Dendritic cell treated with granulocyte-macrophage colony-stimulating factor and Interleukin-4, amounts not matched to agents 40 ng/mL and 50 ng/mL, for 4 days (primary cell): ENCODE data around the gene PTPRN2.
A peak's percentile ranks its signal among the peaks of the same experiment; 100 is the strongest.
"Not testable (repeated sequence)": the region's sequence is repeated elsewhere in the genome, so short reads cannot be mapped to it uniquely, and the experiment has no call there.

Experiments
- H3K27ac Mint-ChIP-seq: one replicate; pipeline ENCODE4 v1.8.0; 2022; ENCODE audit warnings: mild to moderate bottlenecking, mixed read lengths
- H3K27me3 Mint-ChIP-seq: one replicate; pipeline ENCODE4 v1.8.0; 2022; ENCODE audit warnings: mild to moderate bottlenecking, mixed read lengths
- H3K36me3 Mint-ChIP-seq: one replicate; pipeline ENCODE4 v1.8.0; 2022; ENCODE audit warnings: low read depth, mixed read lengths
- H3K4me1 Mint-ChIP-seq: one replicate; pipeline ENCODE4 v1.8.0; 2022; ENCODE audit warnings: low read depth, mixed read lengths
- H3K4me3 Mint-ChIP-seq: one replicate; pipeline ENCODE4 v1.8.0; 2022; ENCODE audit warnings: mild to moderate bottlenecking, moderate library complexity, mixed read lengths
- H3K9me3 Mint-ChIP-seq: one replicate; pipeline ENCODE4 v1.8.0; 2022; ENCODE audit warnings: mixed read lengths
- intact Hi-C: fragments of 100-400 bp; cut with micrococcal nuclease; formaldehyde crosslinking; loops from one replicate; pipeline ENCODE4 v1.15.0; 2022

Gene PTPRN2

DNA sequence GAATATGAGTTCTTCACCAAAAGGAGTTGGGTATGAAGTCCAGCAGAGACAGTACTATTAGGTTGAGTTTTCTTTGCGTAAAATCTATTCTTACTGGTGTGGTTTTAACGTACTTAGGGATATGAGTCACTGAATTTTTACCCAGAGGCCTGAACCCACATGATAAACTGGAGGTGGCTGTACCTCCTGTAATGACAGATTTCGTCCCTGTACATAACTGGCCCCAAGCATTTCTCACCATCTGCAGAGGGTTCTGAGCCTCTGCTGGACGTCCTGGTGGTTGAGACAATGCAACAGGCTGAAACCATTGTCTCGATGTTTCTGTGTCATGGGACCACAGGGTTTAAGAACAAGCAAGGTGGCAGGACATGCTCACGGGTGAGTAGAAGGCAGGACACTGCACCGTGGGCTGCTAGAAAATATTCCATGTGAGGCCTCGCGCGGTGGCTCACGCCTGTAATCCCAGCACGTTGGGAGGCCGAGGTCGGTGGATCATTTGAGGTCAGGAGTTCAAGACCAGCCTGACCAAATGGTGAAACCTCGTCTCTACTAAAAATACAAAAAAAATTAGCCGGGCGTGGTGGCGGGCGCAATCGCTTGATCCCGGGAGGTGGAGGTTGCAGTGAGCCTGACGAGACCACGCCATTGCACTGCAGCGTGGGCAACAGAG lies 1017.0 kb downstream of the PTPRN2 start:
- peaks cover 40% of the 10 kb centered on the region for H3K27me3 Mint-ChIP-seq
- intact Hi-C loops = no loop called here
- H3K36me3 Mint-ChIP-seq = no peaks in the 10 kb centered on the region
- H3K27ac Mint-ChIP-seq = no peak overlapping the region
- no peak overlapping the region for H3K4me3 Mint-ChIP-seq
- no peaks in the 10 kb centered on the region for H3K9me3 Mint-ChIP-seq
- peaks cover 14% of the 10 kb centered on the region for H3K4me1 Mint-ChIP-seq

DNA sequence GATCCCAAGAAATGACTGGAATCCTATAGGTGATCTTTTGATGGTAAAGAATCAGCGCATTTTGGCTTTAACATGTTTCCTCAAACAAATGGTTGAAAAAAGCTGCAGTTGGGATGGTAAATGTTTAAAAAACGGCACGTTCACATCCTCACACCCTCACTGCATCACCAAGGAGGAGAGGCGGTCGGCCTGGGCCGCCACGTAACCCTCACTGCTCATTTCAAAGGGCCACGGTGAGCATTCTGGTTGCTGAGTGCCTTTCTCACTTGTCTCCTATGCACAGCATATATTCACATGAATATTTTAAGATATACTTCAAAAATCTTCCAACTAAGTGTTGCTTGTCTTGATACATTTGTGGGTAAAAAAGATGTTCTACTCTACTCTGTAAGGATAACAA lies 1017.7 kb downstream of the PTPRN2 start:
- H3K36me3 Mint-ChIP-seq = no peaks in the 10 kb centered on the region
- no peak overlapping the region for H3K27ac Mint-ChIP-seq
- intact Hi-C loops = no loop called here
- H3K27me3 Mint-ChIP-seq = peaks cover 37% of the 10 kb centered on the region
- no peak overlapping the region for H3K4me3 Mint-ChIP-seq
- H3K9me3 Mint-ChIP-seq = no peaks in the 10 kb centered on the region
- peaks cover 14% of the 10 kb centered on the region for H3K4me1 Mint-ChIP-seq

DNA sequence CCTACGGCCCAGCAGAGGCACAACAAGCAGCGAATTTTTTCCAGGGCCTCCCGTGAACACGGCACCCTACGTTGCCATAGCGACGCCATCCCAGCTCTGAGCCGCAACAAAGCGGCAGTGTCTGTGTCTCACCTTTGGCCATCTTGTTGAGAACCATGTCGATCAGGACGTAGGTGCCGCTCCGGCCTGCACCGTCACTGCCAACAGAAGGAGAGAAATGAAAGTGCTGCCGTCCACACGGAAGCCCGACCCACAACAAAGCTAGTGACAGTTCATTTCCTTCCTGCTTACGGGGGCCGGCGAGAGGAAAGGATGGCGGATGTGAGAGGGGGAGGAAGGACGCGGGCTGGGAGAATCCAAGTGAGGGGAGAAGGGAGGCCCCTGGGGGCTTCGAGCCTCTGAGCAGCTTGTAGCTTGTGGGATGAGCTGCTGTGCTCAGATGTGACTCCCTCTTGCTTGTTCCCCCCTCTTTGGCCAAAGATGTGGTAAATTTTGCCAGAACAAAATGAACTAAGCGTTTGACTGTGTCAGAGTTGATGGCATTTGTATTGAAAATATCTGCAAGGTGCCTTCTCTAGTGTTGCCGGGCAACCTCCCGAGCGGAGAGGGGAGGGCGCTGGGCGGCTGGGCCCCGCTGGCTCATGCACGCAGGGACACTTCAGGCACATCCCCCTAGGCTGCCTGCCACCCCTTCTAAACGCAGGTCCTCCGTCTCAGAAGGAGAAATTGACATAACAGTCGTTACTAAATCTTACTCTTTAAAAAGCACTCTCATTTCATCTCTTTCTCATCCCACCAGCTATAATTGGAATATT lies 1018.6 kb downstream of the PTPRN2 start:
- Mint-ChIP-seq H3K27me3 (peaks cover 34% of the 10 kb centered on the region), H3K9me3 (no peaks in the 10 kb centered on the region), H3K4me1 (peaks cover 14% of the 10 kb centered on the region), H3K36me3 (no peaks in the 10 kb centered on the region), H3K27ac (peak overlapping the region; percentile 8), H3K4me3 (peak overlapping the region; percentile 69)
- intact Hi-C loops = no loop called here

DNA sequence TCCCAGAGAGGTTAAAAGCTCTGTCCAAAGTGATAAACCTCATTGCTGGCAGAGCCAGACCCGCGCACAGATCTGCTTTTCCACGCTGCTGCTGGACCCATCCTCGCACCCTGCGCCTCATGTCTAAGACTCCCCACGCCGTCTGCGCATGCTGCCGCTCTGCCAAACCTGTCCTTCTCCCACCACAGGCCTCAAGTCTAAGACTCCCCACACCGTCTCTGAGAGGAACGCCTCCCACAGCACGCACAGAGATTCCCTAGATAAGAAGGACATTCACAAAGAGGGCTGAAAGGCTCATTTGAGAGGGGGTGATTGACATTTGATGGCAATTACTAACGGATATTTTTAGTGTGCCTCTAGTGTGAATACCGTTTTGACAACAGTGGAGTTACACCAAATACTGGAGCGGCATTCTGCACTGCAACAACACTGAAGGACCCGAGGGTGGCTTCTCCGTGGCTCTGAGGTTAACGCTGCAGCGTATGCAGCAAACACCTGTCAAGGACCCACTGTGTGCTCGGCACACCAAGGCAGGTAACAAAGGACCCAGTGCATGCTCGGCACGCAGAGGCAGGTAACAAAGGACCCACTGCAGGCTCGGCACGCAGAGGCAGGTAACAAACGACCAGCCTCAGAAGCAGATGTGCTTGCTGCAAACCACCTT lies 1019.4 kb downstream of the PTPRN2 start:
- peaks cover 29% of the 10 kb centered on the region for H3K27me3 Mint-ChIP-seq
- peak overlapping the region; percentile 69 for H3K4me3 Mint-ChIP-seq
- H3K27ac Mint-ChIP-seq = peak overlapping the region; percentile 8
- H3K4me1 Mint-ChIP-seq = peaks cover 14% of the 10 kb centered on the region
- no peaks in the 10 kb centered on the region for H3K36me3 Mint-ChIP-seq
- intact Hi-C loops = no loop called here
- no peaks in the 10 kb centered on the region for H3K9me3 Mint-ChIP-seq

DNA sequence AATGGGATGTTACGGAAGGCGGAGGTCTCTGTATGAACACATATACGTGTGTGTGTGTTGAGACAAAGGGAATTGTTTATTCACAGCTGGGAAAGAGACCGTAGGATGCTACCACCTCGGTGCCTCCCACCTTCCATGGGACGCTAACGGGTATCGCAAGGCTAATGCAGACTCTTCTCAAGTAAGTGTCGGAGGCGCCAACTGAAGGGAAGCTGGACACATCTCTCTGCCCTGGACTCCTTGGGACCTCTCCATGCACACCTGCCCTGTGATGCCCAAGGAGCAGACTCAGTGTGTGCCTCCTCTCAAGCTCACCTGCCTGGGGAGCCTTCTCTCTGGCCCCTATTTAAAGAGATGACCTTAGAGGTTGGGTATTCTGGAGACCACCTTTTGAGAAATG lies 1020.0 kb downstream of the PTPRN2 start:
- no peaks in the 10 kb centered on the region for H3K9me3 Mint-ChIP-seq
- no peaks in the 10 kb centered on the region for H3K36me3 Mint-ChIP-seq
- peaks cover 29% of the 10 kb centered on the region for H3K27me3 Mint-ChIP-seq
- H3K4me3 Mint-ChIP-seq = no peak overlapping the region
- peaks cover 14% of the 10 kb centered on the region for H3K4me1 Mint-ChIP-seq
- no peak overlapping the region for H3K27ac Mint-ChIP-seq
- intact Hi-C loops = no loop called here

DNA sequence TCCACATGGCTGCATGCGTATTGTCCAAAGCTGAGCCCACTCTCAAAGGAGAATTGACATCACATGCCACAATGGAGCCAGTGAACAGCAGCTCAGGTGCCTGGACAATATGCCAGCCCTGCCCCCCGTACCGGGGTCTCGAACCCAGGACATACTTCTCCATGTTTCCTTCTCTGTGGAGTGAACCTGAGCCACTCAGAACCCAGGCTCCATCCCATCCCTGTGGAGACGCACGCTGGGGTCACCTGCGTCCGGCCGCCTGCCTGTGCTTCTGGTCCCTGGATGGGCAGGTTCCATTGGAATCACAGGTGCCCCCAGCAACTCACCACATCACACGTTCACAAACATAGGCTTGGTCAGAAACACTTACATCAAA lies 1021.0 kb downstream of the PTPRN2 start:
- peaks cover 14% of the 10 kb centered on the region for H3K4me1 Mint-ChIP-seq
- H3K27me3 Mint-ChIP-seq = peaks cover 27% of the 10 kb centered on the region
- H3K9me3 Mint-ChIP-seq = no peaks in the 10 kb centered on the region
- intact Hi-C loops = no loop called here
- no peak overlapping the region for H3K4me3 Mint-ChIP-seq
- H3K36me3 Mint-ChIP-seq = no peaks in the 10 kb centered on the region
- no peak overlapping the region for H3K27ac Mint-ChIP-seq

DNA sequence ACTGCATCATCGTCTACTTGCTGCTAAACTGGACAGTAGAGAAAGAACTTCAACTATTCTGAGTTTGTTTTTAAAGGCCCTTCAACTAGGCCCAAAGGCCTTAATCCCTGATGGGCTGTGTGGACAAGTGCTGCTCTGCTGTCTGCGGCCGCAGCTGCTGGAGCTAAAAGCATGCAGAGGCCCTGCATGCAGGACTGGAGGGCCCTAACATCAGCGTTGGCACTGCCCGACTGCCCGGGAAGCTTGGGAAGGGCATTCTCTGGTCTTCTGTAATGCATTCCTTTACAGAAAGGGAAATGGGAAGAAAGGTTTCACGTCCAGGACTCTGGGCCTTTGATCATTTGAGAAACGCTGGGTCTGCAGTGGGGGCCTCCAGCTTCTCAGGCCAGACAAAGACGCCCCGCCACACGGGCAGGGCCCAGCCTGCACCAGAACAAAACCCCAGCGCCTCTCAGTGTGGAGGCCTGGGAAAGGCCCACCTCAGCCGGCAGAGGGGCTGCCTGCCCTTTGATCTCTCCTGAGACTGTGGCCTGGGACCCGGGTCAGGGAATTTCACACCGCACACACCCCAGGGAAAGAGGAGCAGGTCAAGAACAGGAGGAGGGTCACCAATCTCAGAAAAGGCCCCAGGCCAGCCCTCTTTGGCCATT lies 1021.5 kb downstream of the PTPRN2 start:
- H3K27me3 Mint-ChIP-seq = peaks cover 26% of the 10 kb centered on the region
- intact Hi-C loops = no loop called here
- no peaks in the 10 kb centered on the region for H3K9me3 Mint-ChIP-seq
- peaks cover 14% of the 10 kb centered on the region for H3K4me1 Mint-ChIP-seq
- H3K36me3 Mint-ChIP-seq = no peaks in the 10 kb centered on the region
- no peak overlapping the region for H3K4me3 Mint-ChIP-seq
- H3K27ac Mint-ChIP-seq = no peak overlapping the region

DNA sequence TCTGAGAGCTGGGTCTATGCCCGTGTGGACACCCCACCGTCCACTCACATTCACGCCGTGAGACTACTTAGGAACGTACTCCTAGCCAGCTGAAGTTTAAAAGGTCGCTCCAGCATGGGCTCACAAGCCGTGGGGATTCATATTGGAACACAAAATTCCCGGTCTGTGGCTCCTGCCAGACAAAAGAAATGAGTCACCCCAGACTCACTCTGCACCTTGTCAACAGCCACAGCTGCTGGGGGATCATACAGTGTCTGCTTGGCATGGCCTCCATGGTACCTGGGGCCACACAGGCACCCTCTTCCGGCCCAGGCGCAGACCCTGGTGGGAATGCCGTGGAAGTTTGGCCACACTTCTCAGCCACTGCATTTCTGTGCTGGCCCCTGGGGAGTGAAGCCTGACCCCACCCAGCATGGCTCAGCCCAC lies 1022.4 kb downstream of the PTPRN2 start:
- Mint-ChIP-seq H3K4me1 (peaks cover 14% of the 10 kb centered on the region), H3K9me3 (no peaks in the 10 kb centered on the region), H3K27ac (no peak overlapping the region), H3K36me3 (no peaks in the 10 kb centered on the region), H3K27me3 (peaks cover 24% of the 10 kb centered on the region), H3K4me3 (no peak overlapping the region)
- intact Hi-C loops = no loop called here

DNA sequence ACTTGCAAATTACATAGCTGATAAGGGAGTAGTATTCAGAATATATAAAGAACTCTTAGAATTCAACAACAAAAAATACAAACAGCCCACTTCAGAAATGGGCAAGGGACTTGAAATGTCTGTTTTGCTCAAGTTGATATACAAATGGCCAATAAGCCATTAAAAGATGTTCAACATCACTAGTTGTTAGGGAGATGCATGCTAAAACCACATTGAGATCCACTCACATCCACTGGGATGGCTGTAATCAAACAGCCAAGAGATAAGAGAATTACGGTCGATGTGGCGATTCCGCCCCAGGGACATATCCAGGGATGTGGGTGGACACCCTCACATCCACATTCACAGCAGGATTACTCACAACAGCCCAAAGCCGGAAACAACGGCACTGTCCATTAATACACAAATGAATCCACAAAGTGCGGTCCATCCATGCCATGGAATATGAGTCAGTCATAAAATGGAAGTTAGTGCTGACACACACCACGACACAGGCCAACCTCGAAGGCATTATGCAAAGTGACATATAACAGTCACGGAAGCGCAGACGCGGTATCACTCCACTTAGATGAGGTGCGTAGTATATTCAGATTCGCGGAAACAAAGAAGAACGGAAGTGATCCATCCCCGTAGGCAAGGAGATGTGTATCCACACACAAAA lies 1023.0 kb downstream of the PTPRN2 start:
- Mint-ChIP-seq H3K4me3 (no peak overlapping the region), H3K9me3 (no peaks in the 10 kb centered on the region), H3K27ac (no peak overlapping the region), H3K36me3 (no peaks in the 10 kb centered on the region), H3K27me3 (peaks cover 22% of the 10 kb centered on the region), H3K4me1 (peaks cover 14% of the 10 kb centered on the region)
- intact Hi-C loops = no loop called here

DNA sequence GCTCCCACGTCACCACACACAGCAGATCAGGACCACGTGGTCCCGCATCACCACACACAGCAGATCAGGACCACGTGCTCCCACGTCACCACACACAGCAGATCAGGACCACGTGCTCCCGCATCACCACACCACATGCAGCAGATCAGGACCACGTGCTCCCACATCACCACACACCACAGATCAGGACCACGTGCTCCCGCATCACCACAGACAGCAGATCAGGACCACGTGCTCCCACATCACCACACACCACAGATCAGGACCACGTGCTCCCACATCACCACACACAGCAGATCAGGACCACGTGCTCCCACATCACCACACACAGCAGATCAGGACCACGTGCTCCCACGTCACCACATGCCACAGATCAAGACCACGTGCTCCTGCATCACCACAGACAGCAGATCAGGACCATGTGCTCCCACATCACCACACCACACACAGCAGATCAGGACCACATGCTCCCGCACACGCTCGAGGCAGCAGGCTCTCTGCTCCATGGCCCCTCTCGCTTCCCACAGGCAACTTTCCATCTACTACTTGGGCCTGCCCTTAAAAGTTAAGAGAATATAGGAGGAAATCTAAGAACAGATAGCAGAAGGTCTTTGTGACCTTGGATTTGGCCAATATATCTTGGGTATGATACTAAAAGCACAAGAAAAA lies 1024.0 kb downstream of the PTPRN2 start:
- H3K4me1 Mint-ChIP-seq, H3K27ac Mint-ChIP-seq, intact Hi-C loops, H3K9me3 Mint-ChIP-seq, H3K36me3 Mint-ChIP-seq, H3K4me3 Mint-ChIP-seq: not testable (repeated sequence)
- peaks cover 14% of the 10 kb centered on the region for H3K27me3 Mint-ChIP-seq

DNA sequence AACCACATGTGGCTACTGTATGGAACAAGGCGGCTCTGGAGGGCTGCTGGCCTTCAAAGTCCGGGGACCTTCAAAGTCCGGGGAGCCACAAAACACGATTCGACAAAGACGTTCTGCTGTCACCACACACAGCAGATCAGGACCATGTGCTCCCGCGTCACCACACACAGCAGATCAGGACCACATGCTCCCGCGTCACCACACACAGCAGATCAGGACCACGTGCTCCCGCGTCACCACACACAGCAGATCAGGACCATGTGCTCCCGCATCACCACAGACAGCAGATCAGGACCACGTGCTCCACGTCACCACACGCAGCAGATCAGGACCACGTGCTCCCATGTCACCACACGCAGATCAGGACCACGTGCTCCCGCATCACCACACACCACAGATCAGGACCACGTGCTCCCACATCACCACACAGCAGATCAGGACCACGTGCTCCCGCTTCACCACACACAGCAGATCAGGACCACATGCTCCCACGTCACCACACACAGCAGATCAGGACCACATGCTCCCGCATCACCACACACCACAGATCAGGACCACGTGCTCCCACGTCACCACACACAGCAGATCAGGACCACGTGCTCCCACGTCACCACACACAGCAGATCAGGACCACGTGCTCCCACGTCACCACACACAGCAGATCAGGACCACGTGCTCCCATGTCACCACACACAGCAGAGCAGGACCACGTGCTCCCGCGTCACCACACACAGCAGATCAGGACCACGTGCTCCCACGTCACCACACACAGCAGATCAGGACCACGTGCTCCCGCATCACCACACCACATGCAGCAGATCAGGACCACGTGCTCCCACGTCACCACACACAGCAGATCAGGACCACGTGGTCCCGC lies 1024.9 kb downstream of the PTPRN2 start:
- H3K27ac Mint-ChIP-seq, H3K4me1 Mint-ChIP-seq, H3K27me3 Mint-ChIP-seq, H3K9me3 Mint-ChIP-seq, H3K4me3 Mint-ChIP-seq, H3K36me3 Mint-ChIP-seq, intact Hi-C loops: not testable (repeated sequence)

DNA sequence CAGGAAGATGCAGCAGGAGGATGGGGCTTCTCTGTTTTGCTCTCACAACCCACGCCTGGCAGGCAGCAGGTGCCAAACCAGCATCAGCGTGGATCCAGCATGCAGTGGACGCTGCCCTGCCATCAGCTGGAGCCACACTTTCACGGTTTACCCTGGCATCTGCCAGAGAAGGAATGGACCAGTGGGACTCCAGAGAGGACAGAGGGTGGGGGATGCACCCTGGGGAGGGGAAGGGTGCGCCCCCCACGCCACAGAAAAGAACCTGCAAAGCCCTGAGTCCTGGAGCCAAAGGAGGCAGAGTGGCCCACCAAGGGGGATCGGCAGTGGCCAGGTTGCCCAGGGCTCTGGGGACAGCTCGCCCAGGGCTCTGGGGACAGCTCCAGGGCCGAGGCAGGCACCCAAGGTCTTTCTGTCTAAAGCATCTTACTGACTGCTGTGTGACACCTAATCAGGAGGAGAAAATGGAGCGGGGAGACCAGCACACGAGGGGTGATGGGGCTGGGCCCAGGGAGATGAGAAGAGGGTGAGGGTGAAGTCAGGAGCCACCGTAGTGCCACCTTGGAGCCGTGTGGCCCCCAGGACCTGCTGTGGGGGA lies 1025.7 kb downstream of the PTPRN2 start:
- H3K27ac Mint-ChIP-seq = no peak overlapping the region

More for the DNA sequence above, 1025.7 kb downstream of the PTPRN2 start:
- Mint-ChIP-seq H3K4me1 (no peaks in the 10 kb centered on the region), H3K4me3 (no peak overlapping the region), H3K9me3 (no peaks in the 10 kb centered on the region), H3K36me3 (no peaks in the 10 kb centered on the region), H3K27me3 (no peaks in the 10 kb centered on the region)
- intact Hi-C loops = no loop called here
